HFF-Myc (cell line): ENCODE results near the gene TNXB.
"Not testable (repeated sequence)": the region's sequence is repeated elsewhere in the genome, so short reads cannot be mapped to it uniquely, and the experiment has no call there.

ENCODE experiments used
- DNase-seq: peaks from one replicate; pipeline ENCODE4 v3.0.0-alpha.2; 2011; ENCODE audit warnings: low read depth; ENCODE audit errors: extremely low read depth
- H3K4me3 ChIP-seq: replicated peaks from 2 replicates; pipeline ENCODE4 v1.5.1; 2011; ENCODE audit warnings: low read depth, mild to moderate bottlenecking, control low read depth, low read length
- TF ChIP-seq, protein P1 (sequence below): IDR thresholded peaks from 2 replicates; pipeline ENCODE4 v1.5.1; 2012; ENCODE audit warnings: mild to moderate bottlenecking, low read depth, low read length, control low read depth; ENCODE audit errors: missing control alignments

The TNXB gene

DNA sequence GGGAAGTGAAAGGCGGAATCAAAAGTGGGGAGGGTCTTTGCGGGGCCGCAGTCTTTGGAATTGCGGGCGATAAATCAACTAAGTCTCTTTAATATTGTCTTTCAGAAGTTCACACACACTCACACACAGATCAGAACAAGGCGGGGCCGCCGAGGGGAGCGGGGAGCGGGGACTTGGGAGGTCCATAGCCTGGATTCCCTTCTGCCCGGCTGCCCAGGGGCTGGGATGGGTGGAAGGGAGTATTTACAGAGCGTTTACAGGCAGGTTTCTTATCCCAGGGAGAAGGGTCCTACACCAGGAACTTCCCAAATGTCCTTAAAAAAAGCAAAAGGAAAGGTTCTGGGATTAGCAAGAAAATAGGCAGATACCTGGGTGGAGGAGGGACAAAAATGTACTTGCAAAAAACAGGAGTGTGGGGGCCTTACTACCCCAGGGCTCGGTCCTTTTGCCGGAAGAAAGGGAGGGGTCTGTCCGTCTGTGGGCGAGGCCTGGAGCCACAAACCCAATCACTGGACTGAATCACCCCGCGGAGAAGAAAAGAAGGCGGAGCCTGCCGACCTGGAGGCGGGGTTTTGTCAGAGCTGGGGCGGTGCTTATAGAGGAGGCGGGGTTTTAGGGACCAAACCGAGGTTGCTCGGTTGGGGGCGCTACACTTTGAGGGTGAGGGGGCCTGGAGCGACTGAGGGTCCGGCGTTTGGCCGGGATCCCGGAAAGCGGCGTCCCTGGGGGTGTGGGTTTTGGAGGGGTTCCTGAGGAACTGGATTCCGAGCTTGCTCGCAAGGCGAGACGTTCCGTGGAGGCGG, 39.4 kb upstream of the TNXB start:
- TF ChIP-seq, protein P1, sequence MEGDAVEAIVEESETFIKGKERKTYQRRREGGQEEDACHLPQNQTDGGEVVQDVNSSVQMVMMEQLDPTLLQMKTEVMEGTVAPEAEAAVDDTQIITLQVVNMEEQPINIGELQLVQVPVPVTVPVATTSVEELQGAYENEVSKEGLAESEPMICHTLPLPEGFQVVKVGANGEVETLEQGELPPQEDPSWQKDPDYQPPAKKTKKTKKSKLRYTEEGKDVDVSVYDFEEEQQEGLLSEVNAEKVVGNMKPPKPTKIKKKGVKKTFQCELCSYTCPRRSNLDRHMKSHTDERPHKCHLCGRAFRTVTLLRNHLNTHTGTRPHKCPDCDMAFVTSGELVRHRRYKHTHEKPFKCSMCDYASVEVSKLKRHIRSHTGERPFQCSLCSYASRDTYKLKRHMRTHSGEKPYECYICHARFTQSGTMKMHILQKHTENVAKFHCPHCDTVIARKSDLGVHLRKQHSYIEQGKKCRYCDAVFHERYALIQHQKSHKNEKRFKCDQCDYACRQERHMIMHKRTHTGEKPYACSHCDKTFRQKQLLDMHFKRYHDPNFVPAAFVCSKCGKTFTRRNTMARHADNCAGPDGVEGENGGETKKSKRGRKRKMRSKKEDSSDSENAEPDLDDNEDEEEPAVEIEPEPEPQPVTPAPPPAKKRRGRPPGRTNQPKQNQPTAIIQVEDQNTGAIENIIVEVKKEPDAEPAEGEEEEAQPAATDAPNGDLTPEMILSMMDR = no peak
- DNase-seq = no peak
- no peak overlapping the region for H3K4me3 ChIP-seq

DNA sequence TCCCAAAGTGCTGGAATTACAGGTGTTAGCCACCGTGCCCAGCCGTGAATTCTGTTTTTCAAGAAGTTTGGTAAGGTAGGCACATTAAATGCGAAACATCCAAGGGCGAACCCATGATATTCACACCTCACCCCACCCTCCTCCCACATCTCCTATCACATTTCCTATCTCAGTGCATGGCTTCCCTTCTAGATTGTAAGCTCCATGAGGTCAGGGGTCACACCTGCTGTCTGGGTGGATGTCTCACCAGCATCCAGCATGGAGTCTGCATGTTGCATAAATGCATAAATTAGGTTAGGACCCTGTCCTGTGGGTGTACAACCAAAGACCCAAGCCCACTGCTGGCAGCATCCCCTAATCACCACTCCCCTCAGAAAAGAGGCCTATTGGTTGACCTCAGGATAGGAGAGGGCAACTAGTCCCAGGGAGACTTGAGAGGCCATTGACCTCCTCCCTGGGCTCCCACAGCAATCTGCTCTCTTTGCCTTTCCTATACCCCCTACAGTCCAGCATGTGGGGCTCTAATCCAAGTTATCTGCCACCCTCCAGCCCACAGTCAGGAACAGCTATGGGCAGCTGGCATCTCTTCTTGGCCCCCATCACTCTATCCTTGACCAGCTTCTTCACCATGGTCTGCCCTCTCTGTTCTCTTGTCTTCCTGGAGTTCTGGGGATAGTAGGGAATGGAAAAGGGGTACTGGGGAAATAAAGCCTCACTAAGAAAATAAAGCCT, 38.4 kb upstream of the TNXB start:
- H3K4me3 ChIP-seq = no peak overlapping the region
- no peak for DNase-seq
- TF ChIP-seq, protein P1 = no peak

DNA sequence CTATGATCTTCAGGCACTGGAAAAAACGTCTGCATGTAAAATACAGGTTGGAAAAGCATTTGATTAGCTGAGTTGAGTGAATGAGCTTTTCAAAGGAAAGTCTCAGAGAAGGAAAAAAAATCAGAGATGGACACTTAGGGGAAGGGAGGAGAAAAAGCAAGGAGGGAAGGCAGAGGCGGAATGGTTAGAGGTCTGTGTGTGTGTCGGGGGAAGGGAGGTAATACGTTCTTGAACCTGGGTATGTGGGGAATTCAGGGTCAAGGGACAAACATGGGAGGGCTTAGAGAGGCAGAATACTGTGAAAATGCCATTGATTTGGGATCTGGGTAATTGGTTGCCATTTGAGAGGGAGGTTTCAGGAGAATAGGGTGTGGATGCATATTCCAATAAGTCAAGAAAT, 37.5 kb upstream of the TNXB start:
- no peak overlapping the region for H3K4me3 ChIP-seq
- TF ChIP-seq, protein P1 = no peak
- DNase-seq = no peak

DNA sequence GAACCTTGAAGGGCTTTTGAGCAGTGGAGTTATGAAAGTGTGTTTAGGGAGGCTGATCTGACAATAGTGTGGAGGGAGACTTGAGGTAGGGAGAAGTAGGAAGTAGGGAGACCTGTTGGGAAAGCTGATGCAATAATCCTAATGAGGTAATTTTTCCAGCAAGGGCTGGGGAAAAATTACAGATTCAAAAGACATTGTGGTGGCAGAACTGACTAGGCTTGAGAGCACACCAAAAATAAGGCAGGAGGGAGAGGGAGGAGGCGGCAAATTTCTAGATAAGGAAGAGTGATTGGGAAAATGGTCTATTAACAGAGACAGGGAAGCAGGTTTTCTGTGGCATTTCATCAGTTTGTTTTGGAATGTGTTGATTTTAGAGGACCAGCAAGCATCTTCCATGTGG, 37.1 kb upstream of the TNXB start:
- DNase-seq = no peak
- TF ChIP-seq, protein P1 = no peak
- H3K4me3 ChIP-seq = no peak overlapping the region

DNA sequence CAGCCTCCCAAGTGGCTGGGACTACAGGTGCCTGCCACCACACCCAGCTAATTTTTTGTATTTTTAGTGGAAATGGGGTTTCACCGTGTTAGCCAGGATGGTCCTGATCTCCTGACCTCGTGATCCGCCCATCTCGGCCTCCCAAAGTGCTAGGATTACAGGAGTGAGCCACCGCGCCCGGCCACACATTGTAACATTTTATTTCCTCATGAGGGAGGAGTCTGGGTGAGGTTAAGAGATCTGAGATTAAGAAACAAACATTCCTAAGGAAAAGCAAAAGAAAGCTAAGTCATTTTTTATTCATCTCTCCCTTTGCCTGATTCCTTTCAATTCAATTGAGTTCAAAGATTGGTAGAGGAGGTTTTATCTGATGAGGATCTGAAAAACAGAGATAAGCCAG, 35.1 kb upstream of the TNXB start:
- not testable (repeated sequence) for H3K4me3 ChIP-seq, DNase-seq

DNA sequence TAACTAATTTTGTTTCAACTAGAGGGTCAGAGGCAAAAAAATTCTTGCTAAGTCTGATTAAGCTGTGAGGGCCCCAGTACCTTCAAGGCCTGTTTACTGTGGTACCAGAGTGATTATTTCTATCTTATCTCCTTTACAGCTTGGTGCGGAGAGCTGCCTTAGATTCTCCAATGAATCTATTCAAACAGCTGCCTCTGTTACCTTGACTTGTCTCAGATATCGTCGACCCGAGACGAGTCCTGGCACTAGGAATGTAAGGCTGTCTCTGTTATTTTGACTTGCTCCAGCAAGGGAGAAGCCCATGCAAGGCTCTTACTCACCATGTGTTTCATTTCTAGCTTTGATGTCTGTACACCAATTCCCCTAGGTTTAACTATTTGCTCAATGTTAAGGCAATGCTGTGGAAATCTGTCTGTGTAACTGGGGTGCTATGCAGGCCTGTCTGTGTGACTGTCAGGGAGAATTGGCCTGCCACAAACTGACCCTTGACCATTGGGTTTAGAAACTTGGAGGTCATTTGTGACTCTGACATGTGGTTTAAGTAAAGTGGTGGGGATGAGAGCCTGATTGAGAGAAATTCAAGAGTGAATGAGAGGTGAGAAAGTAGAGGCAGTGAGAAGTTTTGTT, 31.4 kb upstream of the TNXB start:
- TF ChIP-seq, protein P1 = no peak
- no peak overlapping the region for H3K4me3 ChIP-seq
- DNase-seq = no peak

DNA sequence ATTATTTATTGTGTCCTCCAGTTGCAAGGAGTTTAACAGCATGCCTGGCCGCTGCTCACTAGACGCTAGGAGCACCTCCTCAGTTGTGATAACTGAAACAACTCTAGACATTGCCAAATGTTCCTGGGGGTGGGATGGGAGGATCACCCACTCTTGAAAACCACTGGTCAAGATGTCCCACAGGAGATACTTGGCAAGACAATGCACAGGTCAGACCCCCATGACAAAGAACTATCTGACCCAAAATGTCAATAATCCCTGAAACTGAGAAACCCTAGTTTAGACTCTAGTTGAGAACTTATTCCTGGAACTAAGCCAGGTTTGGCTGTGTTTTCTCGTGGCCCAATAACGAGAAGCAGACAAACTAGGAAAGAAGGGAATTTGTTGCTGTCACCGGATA, 30.5 kb upstream of the TNXB start:
- H3K4me3 ChIP-seq = no peak overlapping the region
- DNase-seq = no peak
- TF ChIP-seq, protein P1 = no peak
